Panc1 (cell line): ENCODE data around the gene PAQR4. TPM values are rescaled to one million over a fixed set of nuclear protein-coding genes. Genes with fewer than 3 reads are reported as not detected.

Source experiments
- ATAC-seq: fragments of 200-7000 bp; cut with Tn5 transposase; 2 replicates; pipeline ENCODE4 v1.9.1; 2020; ENCODE audit warnings: mild to moderate bottlenecking, moderate library complexity
- BruUV-seq: library from RNA; stranded (reverse); fragments of 400-500 nt; replicated peaks from 2 replicates; lab custom pipeline; 2021; lab: Mats Ljungman, UMichigan
- CTCF ChIA-PET: fragments of 300-600 bp; sonication (Branson Sonifier 250); formaldehyde crosslinking; loops from one replicate; lab custom pipeline; 2022; ENCODE audit warnings: antibody characterized with exemption; lab: Charles Lee
- POLR2A ChIA-PET: fragments of 300-600 bp; sonication (Branson Sonifier 250); formaldehyde crosslinking; loops from one replicate; lab custom pipeline; 2022; ENCODE audit warnings: antibody characterized with exemption; lab: Charles Lee
- DNase-seq: peaks from one replicate; pipeline ENCODE4 v3.0.0-alpha.2; 2010; ENCODE audit warnings: low read depth, low spot score
- H3K27ac ChIP-seq: 2 replicates; pipeline ENCODE4 v1.5.1; 2011; ENCODE audit warnings: mild to moderate bottlenecking, low read length, inconsistent platforms
- H3K27me3 ChIP-seq: fragments of 200-500 bp; sonication (Bioruptor generic); 2 replicates; pipeline ENCODE4 v1.6.0; 2014; ENCODE audit warnings: low read length, inconsistent platforms; ENCODE audit not compliant: control insufficient read depth, insufficient read depth
- H3K36me3 ChIP-seq: fragments of 200-500 bp; sonication (Bioruptor generic); 2 replicates; pipeline ENCODE4 v1.5.1; 2014; ENCODE audit warnings: inconsistent platforms, mild to moderate bottlenecking, low read length, moderate library complexity; ENCODE audit not compliant: control insufficient read depth, insufficient read depth
- H3K4me1 ChIP-seq: 2 replicates; pipeline ENCODE4 v1.5.1; 2011; ENCODE audit warnings: inconsistent platforms, mild to moderate bottlenecking, low read length, moderate library complexity; ENCODE audit not compliant: control insufficient read depth, insufficient read depth
- H3K4me3 ChIP-seq, 2 experiments: 2 replicates each; pipeline ENCODE4 v1.5.1; 2011 to 2012; ENCODE audit warnings: low read depth in 2 of 2, low read length in 2 of 2, mild to moderate bottlenecking in 2 of 2, inconsistent platforms in 1 of 2, moderate library complexity in 1 of 2
- H3K9me3 ChIP-seq: fragments of 200-500 bp; sonication (Bioruptor generic); 2 replicates; pipeline ENCODE4 v1.5.1; 2014; ENCODE audit warnings: low read depth, mild to moderate bottlenecking, inconsistent platforms, low read length, moderate library complexity; ENCODE audit not compliant: control insufficient read depth, insufficient read depth
- CTCF ChIP-seq: fragments of 450-650 bp; IDR thresholded peaks from 2 replicates; pipeline ENCODE4 v1.5.1; 2017; ENCODE audit warnings: mild to moderate bottlenecking
- POLR2AphosphoS5 ChIP-seq: IDR thresholded peaks from 2 replicates; pipeline ENCODE4 v1.6.1; 2012; ENCODE audit warnings: mild to moderate bottlenecking, low read depth, low read length, moderate library complexity
- REST ChIP-seq, 2 experiments: IDR thresholded peaks; 2 replicates each; pipeline ENCODE4 v1.6.1; 2011 to 2012; ENCODE audit warnings: low read depth in 2 of 2, control low read depth in 1 of 2, low read length in 1 of 2, mild to moderate bottlenecking in 1 of 2, moderate library complexity in 1 of 2; ENCODE audit not compliant: insufficient read depth in 1 of 2
- SIN3A ChIP-seq: IDR thresholded peaks from 2 replicates; pipeline ENCODE4 v1.6.1; 2012; ENCODE audit warnings: low read depth, mild to moderate bottlenecking, low read length, moderate library complexity, borderline replicate concordance; ENCODE audit not compliant: insufficient read depth
- TCF7L2 ChIP-seq: IDR thresholded peaks from 2 replicates; pipeline ENCODE4 v1.6.1; 2011; ENCODE audit warnings: mild to moderate bottlenecking, low read depth, low read length, inconsistent platforms
- in situ Hi-C: cut with HindIII; loops from 2 replicates; pipeline ENCODE4 v1.10.0; 2016; ENCODE audit warnings: low sequenced_read_pairs, low pct_unique_long_range_greater_than_20kb
- intact Hi-C: fragments of 100-400 bp; cut with micrococcal nuclease; formaldehyde crosslinking; loops from one replicate; pipeline ENCODE4 v1.10.0; 2022; ENCODE audit not compliant: unreplicated experiment
- total RNA-seq: library from RNA; stranded (reverse); gene quantifications from one replicate; pipeline ENCODE4 v1.2.1, GENCODE V29; 2021; ENCODE audit not compliant: unreplicated experiment

The PAQR4 gene
- total RNA-seq, 1 experiment from 2014 or later: 51.8 TPM

DNA sequence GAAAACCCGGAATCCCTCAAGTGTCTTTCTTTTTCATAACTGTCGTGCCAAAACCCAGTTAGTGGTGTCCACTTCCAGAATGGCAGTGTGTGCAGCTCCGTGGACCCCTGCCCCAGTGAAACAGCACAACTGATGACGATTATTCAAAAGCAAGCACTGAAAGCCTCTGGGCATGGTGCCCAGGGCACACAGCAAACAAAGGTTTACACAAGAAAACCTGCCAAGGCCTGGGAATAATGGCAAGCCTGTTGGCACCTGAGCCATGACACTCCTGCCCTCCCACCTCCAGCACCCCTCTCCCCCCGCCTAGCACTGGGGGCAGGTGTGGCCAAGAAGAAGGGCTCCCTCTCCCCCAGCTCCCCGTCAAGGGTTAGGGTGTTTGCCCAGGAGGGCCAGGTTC lies 8.3 kb downstream of the PAQR4 start:
- Histone ChIP-seq H3K4me1 (peaks cover 53% of the 10 kb centered on the region), H3K36me3 (peaks cover 2% of the 10 kb centered on the region; the same call in 1 of the 2 replicates), H3K4me3 (no peak overlapping the region), H3K27ac (peak overlapping the region; percentile 59), H3K9me3 (no peaks in the 10 kb centered on the region), H3K27me3 (no peaks in the 10 kb centered on the region)
- intact Hi-C loops (no loop called here), in situ Hi-C loops (no loop called here)
- no TSS peak for BruUV-seq
- POLR2A ChIA-PET: no interaction called here
- no peak for ATAC-seq
- CTCF ChIA-PET: no interaction called here
- no peak for TF ChIP-seq REST (IDR thresholded peaks at IDR 0.05; ENCODE audit: insufficient read depth in 1 of 2, low read depth in 2 of 2, low read length in 1 of 2)
- no peak for TF ChIP-seq SIN3A
- no peak for TF ChIP-seq TCF7L2
- TF ChIP-seq CTCF: no peak
- TF ChIP-seq POLR2AphosphoS5: no peak
- no peak for DNase-seq

GRCh38 chr16:2979669-2980226 lies 10.6 kb downstream of the PAQR4 start:
- no peaks in the 10 kb centered on the region for H3K9me3 ChIP-seq
- TF ChIP-seq CTCF (no peak), SIN3A (no peak), REST (IDR thresholded peaks at IDR 0.05; ENCODE audit: insufficient read depth in 1 of 2, low read depth in 2 of 2, low read length in 1 of 2) (no peak), TCF7L2 (no peak), POLR2AphosphoS5 (no peak)
- CTCF ChIA-PET: no interaction called here
- in situ Hi-C loops: no loop called here
- H3K36me3 ChIP-seq: peaks cover 2% of the 10 kb centered on the region; the same call in 1 of the 2 replicates
- H3K27ac ChIP-seq: peak overlapping the region; percentile 96
- TSS peak; percentile 73 for BruUV-seq
- H3K4me1 ChIP-seq: peaks cover 36% of the 10 kb centered on the region
- intact Hi-C loops: no loop called here
- POLR2A ChIA-PET: no interaction called here
- H3K27me3 ChIP-seq: no peaks in the 10 kb centered on the region
- DNase-seq (no peak), ATAC-seq (peak; percentile 27)
- H3K4me3 ChIP-seq: peak overlapping the region; percentile 70 to 71
